ENCODE data around the gene CAPZB. TPM values are rescaled to one million over a fixed set of nuclear protein-coding genes. Genes with fewer than 3 reads are reported as not detected.

The CAPZB gene
- total RNA-seq, 1 experiment from 2014 or later = 491 TPM

DNA sequence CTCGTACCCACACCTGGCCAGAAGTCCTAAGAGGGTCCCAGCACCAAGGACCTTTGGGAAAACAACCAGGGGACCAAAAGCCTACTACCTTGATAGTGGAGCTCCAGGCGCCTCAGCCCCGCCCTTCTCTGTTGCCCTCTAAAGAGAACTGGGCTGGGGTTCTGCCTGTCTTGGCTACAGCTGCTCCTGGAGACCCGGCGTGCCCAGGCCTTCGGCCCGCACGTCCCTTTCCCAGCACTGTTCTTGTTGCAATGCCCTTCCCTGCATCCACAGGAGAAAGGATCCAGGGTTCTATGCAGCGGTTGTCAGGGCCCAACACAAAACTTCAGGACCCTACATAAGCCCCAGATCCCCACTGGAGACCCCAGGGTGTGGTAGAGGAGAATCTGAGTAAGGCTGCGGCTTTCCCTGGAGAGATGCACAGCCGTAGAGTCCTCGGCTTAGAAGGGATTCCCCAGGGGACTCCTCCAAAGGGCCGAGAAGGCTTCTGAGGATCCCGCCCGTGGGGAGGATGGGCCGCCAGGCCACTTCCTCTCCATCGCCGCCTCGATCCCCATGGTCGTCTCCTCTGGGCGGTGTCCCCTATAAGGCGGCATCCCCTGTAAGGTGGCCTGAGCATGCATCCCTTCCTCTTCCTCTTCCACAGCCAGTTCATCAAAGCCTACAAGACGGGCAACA lies 161.2 kb downstream of the CAPZB start:
- POLR2A ChIA-PET = no interaction called here
- H3K9me3 ChIP-seq (ENCODE audit: control insufficient read depth, insufficient read depth, low read depth, low read length) = no peaks in the 10 kb centered on the region
- DNase-seq (ENCODE audit: low read depth, low spot score) (no peak), ATAC-seq (no peak)
- no TSS peak for BruUV-seq (replicated peaks)
- in situ Hi-C loops (cut with HindIII; ENCODE audit: low pct_unique_long_range_greater_than_20kb, low sequenced_read_pairs) (no loop called here), intact Hi-C loops (cut with micrococcal nuclease; ENCODE audit: unreplicated experiment) (no loop called here)
- no peak overlapping the region for H3K27ac ChIP-seq (ENCODE audit: low read length)
- no peaks in the 10 kb centered on the region for H3K27me3 ChIP-seq (ENCODE audit: control insufficient read depth, insufficient read depth, low read length)
- H3K4me1 ChIP-seq (ENCODE audit: control insufficient read depth, insufficient read depth, low read length) = no peaks in the 10 kb centered on the region
- H3K4me3 ChIP-seq (ENCODE audit: low read depth in 2 of 2, low read length in 2 of 2) = no peak overlapping the region
- H3K36me3 ChIP-seq (ENCODE audit: control insufficient read depth, insufficient read depth, low read length) = no peaks in the 10 kb centered on the region; the same call in 1 of the 2 replicates
- TF ChIP-seq TCF7L2 (IDR thresholded peaks at IDR 0.05; ENCODE audit: low read depth, low read length) = no peak
- TF ChIP-seq, protein P1, sequence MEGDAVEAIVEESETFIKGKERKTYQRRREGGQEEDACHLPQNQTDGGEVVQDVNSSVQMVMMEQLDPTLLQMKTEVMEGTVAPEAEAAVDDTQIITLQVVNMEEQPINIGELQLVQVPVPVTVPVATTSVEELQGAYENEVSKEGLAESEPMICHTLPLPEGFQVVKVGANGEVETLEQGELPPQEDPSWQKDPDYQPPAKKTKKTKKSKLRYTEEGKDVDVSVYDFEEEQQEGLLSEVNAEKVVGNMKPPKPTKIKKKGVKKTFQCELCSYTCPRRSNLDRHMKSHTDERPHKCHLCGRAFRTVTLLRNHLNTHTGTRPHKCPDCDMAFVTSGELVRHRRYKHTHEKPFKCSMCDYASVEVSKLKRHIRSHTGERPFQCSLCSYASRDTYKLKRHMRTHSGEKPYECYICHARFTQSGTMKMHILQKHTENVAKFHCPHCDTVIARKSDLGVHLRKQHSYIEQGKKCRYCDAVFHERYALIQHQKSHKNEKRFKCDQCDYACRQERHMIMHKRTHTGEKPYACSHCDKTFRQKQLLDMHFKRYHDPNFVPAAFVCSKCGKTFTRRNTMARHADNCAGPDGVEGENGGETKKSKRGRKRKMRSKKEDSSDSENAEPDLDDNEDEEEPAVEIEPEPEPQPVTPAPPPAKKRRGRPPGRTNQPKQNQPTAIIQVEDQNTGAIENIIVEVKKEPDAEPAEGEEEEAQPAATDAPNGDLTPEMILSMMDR (IDR thresholded peaks at IDR 0.05) = no peak
- TF ChIP-seq, protein P2, sequence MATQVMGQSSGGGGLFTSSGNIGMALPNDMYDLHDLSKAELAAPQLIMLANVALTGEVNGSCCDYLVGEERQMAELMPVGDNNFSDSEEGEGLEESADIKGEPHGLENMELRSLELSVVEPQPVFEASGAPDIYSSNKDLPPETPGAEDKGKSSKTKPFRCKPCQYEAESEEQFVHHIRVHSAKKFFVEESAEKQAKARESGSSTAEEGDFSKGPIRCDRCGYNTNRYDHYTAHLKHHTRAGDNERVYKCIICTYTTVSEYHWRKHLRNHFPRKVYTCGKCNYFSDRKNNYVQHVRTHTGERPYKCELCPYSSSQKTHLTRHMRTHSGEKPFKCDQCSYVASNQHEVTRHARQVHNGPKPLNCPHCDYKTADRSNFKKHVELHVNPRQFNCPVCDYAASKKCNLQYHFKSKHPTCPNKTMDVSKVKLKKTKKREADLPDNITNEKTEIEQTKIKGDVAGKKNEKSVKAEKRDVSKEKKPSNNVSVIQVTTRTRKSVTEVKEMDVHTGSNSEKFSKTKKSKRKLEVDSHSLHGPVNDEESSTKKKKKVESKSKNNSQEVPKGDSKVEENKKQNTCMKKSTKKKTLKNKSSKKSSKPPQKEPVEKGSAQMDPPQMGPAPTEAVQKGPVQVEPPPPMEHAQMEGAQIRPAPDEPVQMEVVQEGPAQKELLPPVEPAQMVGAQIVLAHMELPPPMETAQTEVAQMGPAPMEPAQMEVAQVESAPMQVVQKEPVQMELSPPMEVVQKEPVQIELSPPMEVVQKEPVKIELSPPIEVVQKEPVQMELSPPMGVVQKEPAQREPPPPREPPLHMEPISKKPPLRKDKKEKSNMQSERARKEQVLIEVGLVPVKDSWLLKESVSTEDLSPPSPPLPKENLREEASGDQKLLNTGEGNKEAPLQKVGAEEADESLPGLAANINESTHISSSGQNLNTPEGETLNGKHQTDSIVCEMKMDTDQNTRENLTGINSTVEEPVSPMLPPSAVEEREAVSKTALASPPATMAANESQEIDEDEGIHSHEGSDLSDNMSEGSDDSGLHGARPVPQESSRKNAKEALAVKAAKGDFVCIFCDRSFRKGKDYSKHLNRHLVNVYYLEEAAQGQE (IDR thresholded peaks at IDR 0.05; ENCODE audit: insufficient read depth in 1 of 2, low read depth in 2 of 2, low read length in 1 of 2) = no peak
- TF ChIP-seq POLR2AphosphoS5 (IDR thresholded peaks at IDR 0.05; ENCODE audit: low read depth, low read length) = no peak
- TF ChIP-seq SIN3A (IDR thresholded peaks at IDR 0.05; ENCODE audit: borderline replicate concordance, insufficient read depth, low read depth, low read length) = no peak
- CTCF ChIA-PET = no interaction called here

DNA sequence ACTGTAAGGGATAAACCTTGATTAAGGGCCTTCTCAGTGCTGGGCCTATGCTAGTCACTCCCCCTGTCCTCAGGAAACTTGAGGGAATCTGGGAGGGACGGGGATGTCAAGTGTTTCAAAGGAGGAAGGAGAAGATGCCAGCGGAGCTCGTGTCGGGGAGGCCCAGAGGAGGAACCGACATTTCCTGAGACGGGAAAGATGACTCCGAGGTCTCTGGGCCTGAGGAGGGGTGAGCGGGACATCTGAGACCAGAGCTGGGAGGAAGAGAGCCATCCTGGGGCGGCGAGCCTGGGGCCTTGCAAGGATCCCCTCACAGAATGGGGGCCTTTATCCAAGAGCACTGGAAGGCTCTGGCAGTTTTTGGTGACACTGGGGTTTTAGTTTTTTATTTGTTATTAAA lies 162.9 kb downstream of the CAPZB start:
- TF ChIP-seq, protein P1 (IDR thresholded peaks at IDR 0.05) = no peak
- TF ChIP-seq TCF7L2 (IDR thresholded peaks at IDR 0.05; ENCODE audit: low read depth, low read length) (no peak), POLR2AphosphoS5 (IDR thresholded peaks at IDR 0.05; ENCODE audit: low read depth, low read length) (no peak), SIN3A (IDR thresholded peaks at IDR 0.05; ENCODE audit: borderline replicate concordance, insufficient read depth, low read depth, low read length) (no peak)
- TF ChIP-seq, protein P2 (IDR thresholded peaks at IDR 0.05; ENCODE audit: insufficient read depth in 1 of 2, low read depth in 2 of 2, low read length in 1 of 2) = no peak
- intact Hi-C loops (cut with micrococcal nuclease; ENCODE audit: unreplicated experiment) = no loop called here
- no peaks in the 10 kb centered on the region; the same call in 1 of the 2 replicates for H3K36me3 ChIP-seq (ENCODE audit: control insufficient read depth, insufficient read depth, low read length)
- ChIA-PET POLR2A (no interaction called here), CTCF (no interaction called here)
- no peaks in the 10 kb centered on the region for H3K4me1 ChIP-seq (ENCODE audit: control insufficient read depth, insufficient read depth, low read length)
- no peaks in the 10 kb centered on the region for H3K27me3 ChIP-seq (ENCODE audit: control insufficient read depth, insufficient read depth, low read length)
- DNase-seq (ENCODE audit: low read depth, low spot score) = no peak
- no peak overlapping the region for H3K4me3 ChIP-seq (ENCODE audit: low read depth in 2 of 2, low read length in 2 of 2)
- no peaks in the 10 kb centered on the region for H3K9me3 ChIP-seq (ENCODE audit: control insufficient read depth, insufficient read depth, low read depth, low read length)
- no peak for ATAC-seq
- H3K27ac ChIP-seq (ENCODE audit: low read length) = no peak overlapping the region
- in situ Hi-C loops (cut with HindIII; ENCODE audit: low pct_unique_long_range_greater_than_20kb, low sequenced_read_pairs) = no loop called here
- no TSS peak for BruUV-seq (replicated peaks)
